ENCODE data around the gene RSAD1. TPM values are rescaled to one million over a fixed set of nuclear protein-coding genes. Genes with fewer than 3 reads are reported as not detected.

The RSAD1 gene
- total RNA-seq, 2 experiments from 2014 or later = 44.6 to 44.7 TPM

DNA sequence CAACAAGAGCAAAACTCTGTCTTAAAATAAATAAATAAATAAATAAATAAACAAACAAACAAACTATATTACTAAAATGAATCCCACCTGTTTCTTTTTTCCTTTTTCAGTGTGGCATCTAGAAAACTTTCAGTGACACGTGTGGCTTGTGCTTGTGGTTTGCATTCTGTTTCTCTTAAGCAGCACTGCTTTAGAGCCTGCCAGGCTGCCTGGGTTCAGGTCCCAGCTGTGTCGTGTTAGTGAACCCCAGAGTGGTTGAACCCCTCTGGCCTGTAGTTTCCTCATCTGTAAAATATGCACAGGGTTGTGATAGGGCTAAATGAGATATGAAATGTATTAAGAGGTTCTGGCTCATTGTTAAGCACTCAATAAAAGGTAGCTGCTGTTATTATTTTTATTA is 41.8 kb downstream of the RSAD1 start:
- H3K27me3 ChIP-seq (ENCODE audit: control insufficient read depth in 1 of 2, insufficient read depth in 2 of 2, low read length in 2 of 2) = no peaks in the 10 kb centered on the region
- H3K27ac Mint-ChIP-seq = no peak overlapping the region
- peaks cover 8% of the 10 kb centered on the region for H3K4me1 Mint-ChIP-seq (ENCODE audit: low read depth)
- no peaks in the 10 kb centered on the region for H3K27me3 Mint-ChIP-seq
- ChIA-PET POLR2A (no interaction called here), CTCF (no interaction called here)
- H3K36me3 Mint-ChIP-seq (ENCODE audit: low read depth) = no peaks in the 10 kb centered on the region
- H3K4me3 ChIP-seq (ENCODE audit: low read length) = no peak overlapping the region
- ATAC-seq (ENCODE audit: poor library complexity) (no peak), DNase-seq (no peak)
- TF ChIP-seq, protein P1, sequence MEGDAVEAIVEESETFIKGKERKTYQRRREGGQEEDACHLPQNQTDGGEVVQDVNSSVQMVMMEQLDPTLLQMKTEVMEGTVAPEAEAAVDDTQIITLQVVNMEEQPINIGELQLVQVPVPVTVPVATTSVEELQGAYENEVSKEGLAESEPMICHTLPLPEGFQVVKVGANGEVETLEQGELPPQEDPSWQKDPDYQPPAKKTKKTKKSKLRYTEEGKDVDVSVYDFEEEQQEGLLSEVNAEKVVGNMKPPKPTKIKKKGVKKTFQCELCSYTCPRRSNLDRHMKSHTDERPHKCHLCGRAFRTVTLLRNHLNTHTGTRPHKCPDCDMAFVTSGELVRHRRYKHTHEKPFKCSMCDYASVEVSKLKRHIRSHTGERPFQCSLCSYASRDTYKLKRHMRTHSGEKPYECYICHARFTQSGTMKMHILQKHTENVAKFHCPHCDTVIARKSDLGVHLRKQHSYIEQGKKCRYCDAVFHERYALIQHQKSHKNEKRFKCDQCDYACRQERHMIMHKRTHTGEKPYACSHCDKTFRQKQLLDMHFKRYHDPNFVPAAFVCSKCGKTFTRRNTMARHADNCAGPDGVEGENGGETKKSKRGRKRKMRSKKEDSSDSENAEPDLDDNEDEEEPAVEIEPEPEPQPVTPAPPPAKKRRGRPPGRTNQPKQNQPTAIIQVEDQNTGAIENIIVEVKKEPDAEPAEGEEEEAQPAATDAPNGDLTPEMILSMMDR (IDR thresholded peaks at IDR 0.05) = no peak
- H3K9me3 ChIP-seq (ENCODE audit: control insufficient read depth in 1 of 2, insufficient read depth in 1 of 2, low read length in 2 of 2) = no peaks in the 10 kb centered on the region
- intact Hi-C loops (cut with DNase I, micrococcal nuclease) = no loop called here
- no peak overlapping the region for H3K27ac ChIP-seq (ENCODE audit: low read depth in 1 of 2, low read length in 2 of 2)
- no peaks in the 10 kb centered on the region for H3K9me3 Mint-ChIP-seq
- no peak overlapping the region for H3K4me3 Mint-ChIP-seq
- H3K36me3 ChIP-seq (ENCODE audit: insufficient read depth, low read length) = no peaks in the 10 kb centered on the region
- H3K4me1 ChIP-seq (ENCODE audit: insufficient read depth, low read length) = peaks cover 9% of the 10 kb centered on the region

- Mint-ChIP-seq H3K4me1 (ENCODE audit: low read depth) (peaks cover 8% of the 10 kb centered on the region), H3K9me3 (no peaks in the 10 kb centered on the region), H3K27me3 (no peaks in the 10 kb centered on the region), H3K27ac (no peak overlapping the region), H3K36me3 (ENCODE audit: low read depth) (no peaks in the 10 kb centered on the region), H3K4me3 (no peak overlapping the region)
- ATAC-seq (ENCODE audit: poor library complexity) = no peak
- Histone ChIP-seq H3K4me3 (ENCODE audit: low read length) (no peak overlapping the region), H3K27ac (ENCODE audit: low read depth in 1 of 2, low read length in 2 of 2) (no peak overlapping the region), H3K4me1 (ENCODE audit: insufficient read depth, low read length) (peaks cover 8% of the 10 kb centered on the region), H3K27me3 (ENCODE audit: control insufficient read depth in 1 of 2, insufficient read depth in 2 of 2, low read length in 2 of 2) (no peaks in the 10 kb centered on the region), H3K9me3 (ENCODE audit: control insufficient read depth in 1 of 2, insufficient read depth in 1 of 2, low read length in 2 of 2) (no peaks in the 10 kb centered on the region), H3K36me3 (ENCODE audit: insufficient read depth, low read length) (no peaks in the 10 kb centered on the region)
- intact Hi-C loops (cut with DNase I, micrococcal nuclease) = no loop called here
- ChIA-PET CTCF (no interaction called here), POLR2A (no interaction called here)
- TF ChIP-seq, protein P1 (IDR thresholded peaks at IDR 0.05) = no peak
- no peak for DNase-seq
These were observed 42.9 kb downstream of the RSAD1 start for GRCh38 chr17:50521514-50521913.

- POLR2A ChIA-PET = no interaction called here
- Histone ChIP-seq H3K27me3 (ENCODE audit: control insufficient read depth in 1 of 2, insufficient read depth in 2 of 2, low read length in 2 of 2) (no peaks in the 10 kb centered on the region), H3K9me3 (ENCODE audit: control insufficient read depth in 1 of 2, insufficient read depth in 1 of 2, low read length in 2 of 2) (no peaks in the 10 kb centered on the region), H3K4me1 (ENCODE audit: insufficient read depth, low read length) (peaks cover 6% of the 10 kb centered on the region), H3K27ac (ENCODE audit: low read depth in 1 of 2, low read length in 2 of 2) (no peak overlapping the region), H3K36me3 (ENCODE audit: insufficient read depth, low read length) (no peaks in the 10 kb centered on the region), H3K4me3 (ENCODE audit: low read length) (no peak overlapping the region)
- Mint-ChIP-seq H3K27me3 (no peaks in the 10 kb centered on the region), H3K9me3 (no peaks in the 10 kb centered on the region), H3K4me1 (ENCODE audit: low read depth) (no peaks in the 10 kb centered on the region), H3K36me3 (ENCODE audit: low read depth) (no peaks in the 10 kb centered on the region), H3K27ac (no peak overlapping the region), H3K4me3 (no peak overlapping the region)
- CTCF ChIA-PET = no interaction called here
- intact Hi-C loops (cut with DNase I, micrococcal nuclease) = no loop called here
- TF ChIP-seq, protein P1 (IDR thresholded peaks at IDR 0.05) = no peak
- ATAC-seq (ENCODE audit: poor library complexity) (no peak), DNase-seq (no peak)
These were observed 44.1 kb downstream of the RSAD1 start for GRCh38 chr17:50522766-50523165.
